A673 (cell line): ENCODE data around the gene EXOC4.

Experiments
- EZH2 ChIP-seq: fragments of 200-600 bp; sonication (generic); IDR thresholded peaks from 2 replicates; pipeline ENCODE4 v1.6.1; 2017; ENCODE audit warnings: borderline replicate concordance, low read depth, mild to moderate bottlenecking, mixed read lengths, antibody characterized with exemption, low read length; ENCODE audit not compliant: poor library complexity, severe bottlenecking
- TF ChIP-seq, protein P1 (sequence below): fragments of 300-800, 200-600 bp; sonication (generic); conservative IDR thresholded peaks from 2 replicates; pipeline ENCODE4 v1.5.1; 2017; ENCODE audit warnings: low read depth, mild to moderate bottlenecking, antibody characterized with exemption, low read length, moderate library complexity, mixed read lengths

GRCh38 chr7:134101716-134102115 lies 848.8 kb downstream of the EXOC4 start:
- TF ChIP-seq, protein P1, sequence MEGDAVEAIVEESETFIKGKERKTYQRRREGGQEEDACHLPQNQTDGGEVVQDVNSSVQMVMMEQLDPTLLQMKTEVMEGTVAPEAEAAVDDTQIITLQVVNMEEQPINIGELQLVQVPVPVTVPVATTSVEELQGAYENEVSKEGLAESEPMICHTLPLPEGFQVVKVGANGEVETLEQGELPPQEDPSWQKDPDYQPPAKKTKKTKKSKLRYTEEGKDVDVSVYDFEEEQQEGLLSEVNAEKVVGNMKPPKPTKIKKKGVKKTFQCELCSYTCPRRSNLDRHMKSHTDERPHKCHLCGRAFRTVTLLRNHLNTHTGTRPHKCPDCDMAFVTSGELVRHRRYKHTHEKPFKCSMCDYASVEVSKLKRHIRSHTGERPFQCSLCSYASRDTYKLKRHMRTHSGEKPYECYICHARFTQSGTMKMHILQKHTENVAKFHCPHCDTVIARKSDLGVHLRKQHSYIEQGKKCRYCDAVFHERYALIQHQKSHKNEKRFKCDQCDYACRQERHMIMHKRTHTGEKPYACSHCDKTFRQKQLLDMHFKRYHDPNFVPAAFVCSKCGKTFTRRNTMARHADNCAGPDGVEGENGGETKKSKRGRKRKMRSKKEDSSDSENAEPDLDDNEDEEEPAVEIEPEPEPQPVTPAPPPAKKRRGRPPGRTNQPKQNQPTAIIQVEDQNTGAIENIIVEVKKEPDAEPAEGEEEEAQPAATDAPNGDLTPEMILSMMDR: no peak
- no peak for TF ChIP-seq EZH2
